Measurements from ENCODE around the gene DTWD2. TPM values are rescaled to one million over a fixed set of nuclear protein-coding genes. Genes with fewer than 3 reads are reported as not detected.

Gene DTWD2
- polyA plus RNA-seq, 1 of the 3 experiments (the other 2 are of a cell fraction) = 2.5 TPM

DNA sequence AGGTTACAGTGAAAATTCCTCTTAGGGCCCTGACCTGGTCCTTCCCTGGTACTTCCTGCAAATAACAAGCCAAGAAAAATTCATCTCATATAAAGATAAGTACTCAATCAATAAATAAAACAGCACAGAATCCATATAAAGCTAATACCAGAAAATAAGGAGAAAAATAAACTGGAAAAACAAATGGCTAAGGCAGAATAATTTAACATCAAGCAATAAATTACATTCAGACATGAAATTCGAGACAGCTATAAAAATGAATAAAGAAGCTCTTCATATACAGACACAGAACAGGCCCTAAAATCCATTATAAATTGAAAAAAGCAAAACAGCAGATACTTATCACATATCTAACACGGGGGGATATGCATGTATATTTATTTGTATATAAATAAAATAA, 99.2 kb downstream of the DTWD2 start (continued):
- TF ChIP-seq, protein P1, sequence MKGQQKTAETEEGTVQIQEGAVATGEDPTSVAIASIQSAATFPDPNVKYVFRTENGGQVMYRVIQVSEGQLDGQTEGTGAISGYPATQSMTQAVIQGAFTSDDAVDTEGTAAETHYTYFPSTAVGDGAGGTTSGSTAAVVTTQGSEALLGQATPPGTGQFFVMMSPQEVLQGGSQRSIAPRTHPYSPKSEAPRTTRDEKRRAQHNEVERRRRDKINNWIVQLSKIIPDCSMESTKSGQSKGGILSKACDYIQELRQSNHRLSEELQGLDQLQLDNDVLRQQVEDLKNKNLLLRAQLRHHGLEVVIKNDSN (IDR thresholded peaks at IDR 0.05; ENCODE audit: borderline replicate concordance, low read depth) = no peak

DNA sequence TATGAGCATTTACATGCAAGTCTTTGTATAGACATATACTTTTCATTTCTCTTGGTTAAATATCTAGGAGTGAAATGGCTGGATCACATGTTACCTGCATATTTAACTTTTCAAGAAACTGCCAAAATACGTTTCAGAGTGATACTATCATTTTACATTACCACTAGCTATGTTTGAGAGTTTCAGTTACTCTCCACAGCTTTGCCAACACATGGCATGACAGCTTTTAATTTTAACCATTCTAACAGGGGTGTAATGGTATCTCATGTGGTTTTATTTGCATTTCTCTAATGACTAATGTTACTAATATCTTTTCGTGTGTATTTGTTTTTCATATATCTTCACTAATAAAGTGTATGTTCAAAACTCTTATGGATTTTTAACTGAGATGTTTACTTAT, 99.8 kb downstream of the DTWD2 start:
- Histone ChIP-seq H3K9me3 (no peaks in the 10 kb centered on the region), H3K27ac (ENCODE audit: low read depth in 2 of 2, low read length in 1 of 2) (no peak overlapping the region), H3K4me3 (ENCODE audit: low read depth in 2 of 2, low read length in 1 of 2) (no peak overlapping the region), H3K79me2 (ENCODE audit: insufficient read depth) (no peaks in the 10 kb centered on the region), H3K4me1 (ENCODE audit: control insufficient read depth in 1 of 2, insufficient read depth in 2 of 2, low read depth in 1 of 2, low read length in 1 of 2) (no peaks in the 10 kb centered on the region), H3K9ac (no peak overlapping the region), H4K20me1 (ENCODE audit: insufficient read depth) (no peaks in the 10 kb centered on the region), H3K36me3 (replicated peaks in 1 of 2; ENCODE audit: control insufficient read depth in 1 of 2, insufficient read depth in 2 of 2, low read length in 1 of 2) (no peaks in the 10 kb centered on the region), H3K9me2 (no peaks in the 10 kb centered on the region), H3K4me2 (no peak overlapping the region), H3K27me3 (ENCODE audit: insufficient read depth) (no peaks in the 10 kb centered on the region), H2AFZ (ENCODE audit: low read depth) (no peak overlapping the region), H3F3A (replicated peaks; ENCODE audit: insufficient read depth) (no peaks in the 10 kb centered on the region)
- POLR2A ChIA-PET = no interaction called here
- WGBS (ENCODE audit: low lambda C conversion rate) = 71% methylated on average over 2 of the region's 2 CpGs
- DNase-seq = no peak
- TF ChIP-seq EP300 (IDR thresholded peaks at IDR 0.05; ENCODE audit: borderline replicate concordance in 1 of 2, low read depth in 1 of 2, low read length in 1 of 2) (no peak), POLR2AphosphoS5 (IDR thresholded peaks at IDR 0.05; ENCODE audit: low read depth, low read length) (no peak), CHD2 (IDR thresholded peaks at IDR 0.05; ENCODE audit: low read length, partially characterized antibody) (no peak), TCF12 (IDR thresholded peaks at IDR 0.05) (no peak), GABPA (IDR thresholded peaks at IDR 0.05; ENCODE audit: low read depth) (no peak), MEF2A (IDR thresholded peaks at IDR 0.05; ENCODE audit: borderline replicate concordance, low read depth) (no peak), SIN3A (IDR thresholded peaks at IDR 0.05; ENCODE audit: borderline replicate concordance, low read depth, low read length) (no peak), FOXM1 (IDR thresholded peaks at IDR 0.05; ENCODE audit: low read depth) (no peak), RFX5 (IDR thresholded peaks at IDR 0.05; ENCODE audit: low read length) (no peak), YY1 (IDR thresholded peaks at IDR 0.05; ENCODE audit: low read depth) (no peak), NRF1 (IDR thresholded peaks at IDR 0.05; ENCODE audit: low read depth, low read length) (no peak), GATA2 (CRISPR knock-in tag; IDR thresholded peaks at IDR 0.05) (no peak), TAF1 (IDR thresholded peaks at IDR 0.05; ENCODE audit: borderline replicate concordance, low read depth, low read length) (no peak), RXRA (IDR thresholded peaks at IDR 0.05; ENCODE audit: borderline replicate concordance, low read depth) (no peak)
- TF ChIP-seq, protein P2, sequence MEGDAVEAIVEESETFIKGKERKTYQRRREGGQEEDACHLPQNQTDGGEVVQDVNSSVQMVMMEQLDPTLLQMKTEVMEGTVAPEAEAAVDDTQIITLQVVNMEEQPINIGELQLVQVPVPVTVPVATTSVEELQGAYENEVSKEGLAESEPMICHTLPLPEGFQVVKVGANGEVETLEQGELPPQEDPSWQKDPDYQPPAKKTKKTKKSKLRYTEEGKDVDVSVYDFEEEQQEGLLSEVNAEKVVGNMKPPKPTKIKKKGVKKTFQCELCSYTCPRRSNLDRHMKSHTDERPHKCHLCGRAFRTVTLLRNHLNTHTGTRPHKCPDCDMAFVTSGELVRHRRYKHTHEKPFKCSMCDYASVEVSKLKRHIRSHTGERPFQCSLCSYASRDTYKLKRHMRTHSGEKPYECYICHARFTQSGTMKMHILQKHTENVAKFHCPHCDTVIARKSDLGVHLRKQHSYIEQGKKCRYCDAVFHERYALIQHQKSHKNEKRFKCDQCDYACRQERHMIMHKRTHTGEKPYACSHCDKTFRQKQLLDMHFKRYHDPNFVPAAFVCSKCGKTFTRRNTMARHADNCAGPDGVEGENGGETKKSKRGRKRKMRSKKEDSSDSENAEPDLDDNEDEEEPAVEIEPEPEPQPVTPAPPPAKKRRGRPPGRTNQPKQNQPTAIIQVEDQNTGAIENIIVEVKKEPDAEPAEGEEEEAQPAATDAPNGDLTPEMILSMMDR (IDR thresholded peaks at IDR 0.05) = no peak
- TF ChIP-seq, protein P3, sequence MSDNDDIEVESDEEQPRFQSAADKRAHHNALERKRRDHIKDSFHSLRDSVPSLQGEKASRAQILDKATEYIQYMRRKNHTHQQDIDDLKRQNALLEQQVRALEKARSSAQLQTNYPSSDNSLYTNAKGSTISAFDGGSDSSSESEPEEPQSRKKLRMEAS (IDR thresholded peaks at IDR 0.05; ENCODE audit: low read depth) = no peak
- TF ChIP-seq, protein P1 (IDR thresholded peaks at IDR 0.05; ENCODE audit: borderline replicate concordance, low read depth) = no peak
- TF ChIP-seq, protein P4, sequence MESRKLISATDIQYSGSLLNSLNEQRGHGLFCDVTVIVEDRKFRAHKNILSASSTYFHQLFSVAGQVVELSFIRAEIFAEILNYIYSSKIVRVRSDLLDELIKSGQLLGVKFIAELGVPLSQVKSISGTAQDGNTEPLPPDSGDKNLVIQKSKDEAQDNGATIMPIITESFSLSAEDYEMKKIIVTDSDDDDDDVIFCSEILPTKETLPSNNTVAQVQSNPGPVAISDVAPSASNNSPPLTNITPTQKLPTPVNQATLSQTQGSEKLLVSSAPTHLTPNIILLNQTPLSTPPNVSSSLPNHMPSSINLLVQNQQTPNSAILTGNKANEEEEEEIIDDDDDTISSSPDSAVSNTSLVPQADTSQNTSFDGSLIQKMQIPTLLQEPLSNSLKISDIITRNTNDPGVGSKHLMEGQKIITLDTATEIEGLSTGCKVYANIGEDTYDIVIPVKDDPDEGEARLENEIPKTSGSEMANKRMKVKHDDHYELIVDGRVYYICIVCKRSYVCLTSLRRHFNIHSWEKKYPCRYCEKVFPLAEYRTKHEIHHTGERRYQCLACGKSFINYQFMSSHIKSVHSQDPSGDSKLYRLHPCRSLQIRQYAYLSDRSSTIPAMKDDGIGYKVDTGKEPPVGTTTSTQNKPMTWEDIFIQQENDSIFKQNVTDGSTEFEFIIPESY (IDR thresholded peaks at IDR 0.05; ENCODE audit: borderline replicate concordance, low read depth) = no peak
- CTCF ChIA-PET = no interaction called here

Measured in SK-N-SH (cell line).